NK-92 treated with Interleukin-12 subunit alpha and Interleukin-12 subunit beta, amount 100 ng/mL, for 24 hours (cell line): Measurements from ENCODE around the gene SRC.

ENCODE experiments used
- DNase-seq: peaks from one replicate; lab custom pipeline; 2025; lab: John Stamatoyannopoulos, UW

Gene SRC

DNA sequence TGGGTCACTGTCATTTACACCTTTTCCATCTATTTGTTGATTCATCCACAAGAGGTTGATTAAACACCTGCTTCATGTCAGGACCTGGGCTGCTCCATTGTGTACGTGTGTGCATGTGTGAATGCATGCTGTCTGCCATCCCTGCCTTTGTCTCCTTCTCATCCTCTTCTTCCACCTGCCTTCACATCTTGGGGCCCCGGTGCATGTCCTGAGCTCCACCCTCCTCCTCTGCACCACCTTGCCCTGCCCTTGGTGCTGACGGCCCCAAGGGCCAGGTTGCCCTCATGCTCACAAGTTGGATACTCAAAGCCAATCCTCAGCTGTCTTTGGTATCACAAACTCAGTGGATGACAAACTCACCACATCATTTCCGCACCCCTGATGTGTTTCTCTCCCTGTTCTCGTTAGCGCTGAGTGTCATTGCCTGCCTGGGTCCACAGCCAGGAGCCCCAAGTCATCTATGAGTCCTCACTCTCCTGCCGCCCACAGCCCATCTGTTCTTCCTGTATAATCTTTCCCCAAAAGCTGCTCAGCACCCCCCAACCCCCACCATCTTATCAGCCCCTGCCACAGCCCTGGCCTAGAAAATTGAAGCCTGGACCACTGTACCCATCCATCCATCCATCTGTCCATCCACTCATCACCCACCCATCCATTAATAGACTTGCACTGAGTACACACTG lies 85.0 kb downstream of the SRC start:
- no peak for DNase-seq

DNA sequence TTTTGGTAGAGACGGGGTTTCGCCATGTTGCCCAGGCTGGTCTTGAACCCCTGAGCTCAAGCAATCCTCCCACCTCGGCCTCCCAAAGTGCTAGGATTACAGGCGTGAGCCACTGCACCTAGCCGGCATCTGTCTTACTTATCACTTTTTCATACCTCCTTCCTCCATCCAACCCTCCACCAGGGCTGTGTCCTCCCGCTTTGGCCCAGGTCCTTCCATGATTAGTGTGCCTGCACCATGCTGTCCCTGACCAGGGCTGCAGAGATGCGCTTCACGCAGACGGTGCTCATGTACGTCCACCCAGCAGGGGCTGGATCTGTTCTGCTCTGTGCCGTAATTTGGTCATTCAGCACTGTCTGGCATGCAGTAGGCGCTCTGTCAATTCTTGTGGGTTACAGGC lies 85.8 kb downstream of the SRC start:
- no peak for DNase-seq

DNA sequence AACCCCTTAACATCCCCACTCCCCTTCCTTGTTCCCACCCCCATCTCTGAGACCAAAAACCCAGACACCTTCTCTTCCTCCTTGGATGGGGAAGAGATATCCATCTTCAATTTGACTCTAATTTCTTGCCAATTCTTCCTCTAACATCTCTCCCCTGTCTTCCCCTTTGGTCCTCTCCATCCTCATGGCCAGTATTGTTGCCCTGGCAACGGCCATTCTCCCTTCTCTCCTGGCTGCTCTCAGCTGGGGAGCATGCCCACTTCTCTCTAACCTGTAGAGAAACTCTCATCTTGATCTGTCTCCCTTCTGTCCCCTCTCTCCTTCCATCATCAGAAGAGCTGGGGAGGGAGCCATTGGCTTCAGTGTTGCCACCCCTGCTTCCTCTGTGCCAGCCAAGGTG lies 86.7 kb downstream of the SRC start:
- no peak for DNase-seq

DNA sequence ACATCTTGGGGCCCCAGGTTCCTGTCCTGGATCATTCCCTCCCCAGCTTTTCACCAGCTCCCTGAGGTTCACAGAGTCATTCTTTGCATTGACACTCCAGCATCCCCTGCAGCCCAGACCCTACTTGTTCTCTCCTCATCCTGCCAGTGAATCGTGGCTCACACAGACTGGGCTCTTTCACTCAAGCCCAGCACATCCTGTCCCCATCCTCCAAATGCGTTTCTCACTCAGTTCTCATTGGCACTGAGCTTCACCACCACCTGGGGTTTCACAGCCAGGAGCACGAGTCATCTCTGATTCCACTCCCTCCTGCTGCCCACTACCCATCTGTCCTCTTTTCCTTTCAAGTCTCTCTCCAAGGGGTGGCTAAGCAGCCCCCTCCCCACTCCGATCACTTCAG lies 89.7 kb downstream of the SRC start:
- DNase-seq: no peak

DNA sequence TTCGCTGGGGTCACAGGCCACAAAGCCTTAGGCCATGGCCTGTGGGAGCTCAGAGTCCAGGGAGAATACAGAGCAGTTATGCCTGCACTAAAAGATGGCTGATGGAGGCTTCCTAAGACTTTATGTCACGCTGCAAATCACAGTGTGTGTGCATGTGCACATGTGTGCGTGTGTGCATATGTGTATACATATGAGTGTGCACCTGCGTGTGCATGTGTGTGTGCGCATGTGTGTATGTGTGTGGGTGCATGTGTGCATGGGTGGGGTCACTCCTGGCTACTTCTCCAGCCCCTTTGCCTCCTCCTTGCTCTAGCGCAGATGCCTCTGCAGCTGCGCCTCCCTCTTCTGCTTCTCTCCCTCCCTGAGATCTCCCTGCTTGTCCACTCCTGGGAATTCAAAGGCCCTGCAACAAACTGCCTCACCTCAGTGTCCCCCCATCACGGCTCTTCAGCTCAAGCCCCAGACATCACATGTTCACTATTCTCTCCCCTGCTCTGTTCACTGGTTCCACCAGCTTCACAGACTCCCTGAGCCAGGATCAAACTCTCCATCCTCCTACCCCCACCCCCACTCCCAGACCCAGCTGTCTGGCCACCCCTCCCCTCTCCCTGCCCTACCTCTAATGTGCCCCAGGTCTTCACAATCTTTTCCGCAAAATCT lies 90.7 kb downstream of the SRC start:
- DNase-seq: no peak

DNA sequence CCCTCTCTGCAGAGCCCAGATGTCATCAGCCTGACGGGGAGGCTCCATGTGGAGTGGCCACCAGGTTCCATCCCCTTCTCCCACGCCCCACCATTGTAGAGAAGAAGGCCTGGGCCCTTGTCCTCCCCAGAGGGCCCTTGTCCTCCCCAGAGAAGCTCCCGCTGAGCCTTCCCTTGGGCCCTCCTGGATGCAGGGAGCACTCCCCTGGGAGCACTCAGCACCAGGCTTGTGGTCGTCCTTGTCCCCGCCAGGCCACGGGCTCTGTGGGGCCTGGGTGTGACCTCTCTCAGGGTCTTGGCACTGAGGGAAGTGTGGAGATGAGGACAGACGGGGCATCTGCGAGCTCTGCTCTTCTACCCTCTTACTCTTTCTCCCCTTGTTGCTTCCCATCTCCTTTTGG lies 91.7 kb downstream of the SRC start:
- no peak for DNase-seq

DNA sequence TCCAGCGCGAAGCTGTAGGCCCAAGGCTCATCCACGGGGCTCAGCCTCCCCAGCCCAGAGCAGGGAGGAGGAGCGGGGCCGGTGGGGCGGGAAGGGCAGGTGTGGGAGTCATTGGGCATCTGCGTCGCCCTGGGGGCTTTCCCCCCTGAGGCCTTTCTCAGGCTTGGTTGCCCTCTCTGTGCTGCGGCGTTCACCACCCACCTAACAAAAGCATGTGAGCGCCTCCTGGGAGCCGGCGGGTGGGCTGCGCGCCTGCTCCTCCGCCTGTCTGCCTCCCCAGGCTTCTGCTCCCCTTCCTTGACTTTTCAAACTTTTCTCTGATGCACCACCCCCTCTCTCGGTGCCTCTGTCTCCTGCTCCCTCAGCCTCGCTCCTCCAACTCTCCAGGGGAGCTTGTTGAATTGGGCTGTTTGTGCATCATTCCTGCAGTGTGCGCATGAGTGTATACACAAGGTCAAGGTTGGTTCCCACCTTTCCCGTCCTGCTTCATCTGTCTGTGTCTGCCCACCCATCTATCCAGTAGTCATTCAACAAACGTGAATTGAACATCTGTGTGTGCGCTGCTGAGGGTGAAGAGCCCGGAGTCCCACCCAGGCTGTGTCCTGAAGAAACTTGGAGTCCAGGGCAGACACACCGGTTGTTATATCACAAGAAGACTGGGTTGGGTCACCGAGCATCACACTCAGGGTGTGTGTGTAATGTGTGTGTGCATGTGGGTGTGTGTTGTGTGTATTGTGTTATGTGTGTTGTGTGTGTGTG lies 92.7 kb downstream of the SRC start:
- no peak for DNase-seq

DNA sequence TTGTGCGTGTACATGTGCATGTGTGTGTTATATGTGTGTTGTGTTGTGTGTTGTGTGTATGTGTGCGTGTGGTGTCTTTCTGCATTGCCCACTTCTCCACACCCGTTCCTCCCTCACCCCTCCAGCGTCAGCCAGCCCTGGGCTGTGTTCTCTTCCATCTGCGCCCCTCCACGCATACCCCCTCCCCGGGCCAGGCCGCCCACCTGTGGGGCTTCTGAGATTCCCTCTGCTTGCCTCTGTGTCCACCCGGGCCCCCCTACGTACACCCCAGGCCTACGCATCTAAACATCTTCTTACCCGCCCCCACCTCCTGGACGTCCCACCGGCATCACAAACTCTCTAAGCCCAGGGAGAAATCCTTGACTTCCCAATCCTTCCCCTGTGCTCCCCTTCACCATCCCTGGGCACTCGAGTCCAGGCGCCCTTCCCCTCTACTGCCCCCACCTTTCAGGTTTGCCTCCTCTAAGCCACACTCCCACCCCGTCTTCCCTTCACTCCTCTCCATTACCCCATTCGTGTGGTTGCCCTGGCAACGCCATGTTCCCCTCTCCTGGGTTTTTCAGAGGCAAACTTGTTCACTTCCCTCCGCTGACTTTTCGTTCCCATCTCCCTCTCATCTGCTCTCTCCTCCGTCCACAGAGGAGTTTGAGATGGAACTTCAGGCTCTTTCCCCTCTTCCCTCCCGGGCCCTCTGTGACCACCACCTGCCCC lies 93.4 kb downstream of the SRC start:
- no peak for DNase-seq

DNA sequence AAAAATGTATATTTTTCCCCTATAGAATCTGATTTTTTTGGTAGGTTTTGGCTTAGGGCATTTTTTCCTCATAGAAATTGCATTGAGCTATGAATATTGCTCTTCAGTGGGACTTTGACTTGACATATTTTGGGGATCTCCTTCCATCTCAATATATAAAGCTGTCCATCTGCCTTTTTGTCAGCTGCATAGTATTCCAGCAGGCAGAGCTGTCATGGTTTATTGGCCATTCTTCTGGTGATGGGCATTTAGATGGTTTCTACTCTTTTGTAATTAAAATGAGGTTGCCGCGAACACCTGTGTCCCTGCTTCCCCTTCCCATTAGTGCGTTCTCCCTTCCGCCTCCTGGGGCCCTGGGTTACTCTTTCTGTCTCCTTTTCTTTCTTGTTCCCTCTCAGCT lies 95.1 kb downstream of the SRC start:
- no peak for DNase-seq

DNA sequence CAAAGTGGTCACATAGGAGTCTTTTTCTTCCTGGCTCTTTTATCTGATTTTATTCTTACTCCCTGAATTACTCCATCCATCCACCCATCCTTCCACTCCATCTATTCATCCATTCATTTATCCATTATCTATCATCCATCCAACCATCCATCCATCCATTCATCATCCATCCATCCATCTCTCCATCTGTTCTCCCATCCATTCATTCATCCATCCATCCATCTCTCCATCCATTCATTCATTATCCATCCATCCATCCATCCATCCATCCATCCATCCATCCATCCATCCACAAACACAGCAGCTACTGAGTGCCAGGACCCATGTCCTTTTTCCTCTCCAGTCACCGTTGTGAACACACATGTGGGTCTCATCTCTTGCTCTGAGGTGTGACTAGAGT lies 96.6 kb downstream of the SRC start:
- DNase-seq: no peak

DNA sequence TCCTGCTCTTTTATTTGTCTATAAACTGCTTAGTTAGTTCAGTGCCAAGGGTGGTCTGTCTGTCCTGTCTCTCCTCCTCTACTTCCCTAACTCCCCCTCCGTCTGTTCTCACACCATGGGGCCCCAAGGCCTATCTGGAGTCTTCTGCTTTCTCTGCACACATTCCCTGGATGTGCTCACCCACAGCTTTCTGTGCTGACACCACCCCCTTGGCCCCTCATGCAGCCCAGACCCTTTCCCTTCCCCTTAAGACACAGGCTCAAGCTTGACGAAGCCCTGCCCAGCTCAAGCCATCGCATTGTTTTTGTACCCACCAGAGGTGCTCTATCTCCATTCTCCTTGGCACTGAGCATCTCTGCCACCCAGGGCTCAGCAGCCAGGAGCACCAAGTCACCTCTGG lies 97.0 kb downstream of the SRC start:
- no peak for DNase-seq

DNA sequence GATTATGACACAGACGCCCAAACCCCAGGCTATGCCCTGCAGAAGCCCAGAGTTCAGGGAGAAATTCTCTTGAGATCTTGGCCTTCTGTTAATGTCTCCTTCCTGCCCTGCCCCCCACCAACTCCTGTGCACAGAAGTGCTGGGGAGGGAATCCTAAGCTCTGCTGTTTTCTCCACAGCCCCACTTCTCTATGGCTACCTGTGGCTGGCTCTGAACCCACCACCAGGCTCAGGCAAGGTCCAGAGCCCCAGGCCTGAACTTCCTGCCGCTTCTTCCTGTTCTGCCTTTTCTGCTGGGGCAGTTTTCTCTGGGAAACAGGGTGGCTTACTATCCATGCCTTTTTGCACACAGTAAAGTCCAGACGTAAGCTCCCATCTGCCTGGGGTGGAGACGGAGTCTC lies 97.7 kb downstream of the SRC start:
- DNase-seq: no peak

DNA sequence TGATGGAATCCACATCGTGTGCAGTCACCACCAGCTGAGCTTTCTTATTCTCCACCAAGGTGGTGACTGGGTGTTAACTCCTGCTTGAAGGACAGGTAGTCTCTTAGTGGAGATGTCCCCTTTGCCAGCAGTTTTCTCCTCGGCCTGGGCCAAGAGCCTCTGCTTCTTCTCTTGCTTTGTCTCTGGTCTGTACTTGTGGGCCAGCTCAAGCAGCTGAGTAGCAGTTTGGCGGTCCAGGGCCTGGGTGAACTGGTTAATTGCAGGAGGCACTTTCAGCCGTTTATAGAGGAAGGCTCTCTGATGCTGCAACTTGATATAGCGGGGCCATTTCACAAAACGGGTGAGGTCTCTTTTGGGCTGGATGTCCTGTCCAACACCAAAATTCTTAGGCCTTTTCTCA lies 99.1 kb downstream of the SRC start:
- DNase-seq: no peak

DNA sequence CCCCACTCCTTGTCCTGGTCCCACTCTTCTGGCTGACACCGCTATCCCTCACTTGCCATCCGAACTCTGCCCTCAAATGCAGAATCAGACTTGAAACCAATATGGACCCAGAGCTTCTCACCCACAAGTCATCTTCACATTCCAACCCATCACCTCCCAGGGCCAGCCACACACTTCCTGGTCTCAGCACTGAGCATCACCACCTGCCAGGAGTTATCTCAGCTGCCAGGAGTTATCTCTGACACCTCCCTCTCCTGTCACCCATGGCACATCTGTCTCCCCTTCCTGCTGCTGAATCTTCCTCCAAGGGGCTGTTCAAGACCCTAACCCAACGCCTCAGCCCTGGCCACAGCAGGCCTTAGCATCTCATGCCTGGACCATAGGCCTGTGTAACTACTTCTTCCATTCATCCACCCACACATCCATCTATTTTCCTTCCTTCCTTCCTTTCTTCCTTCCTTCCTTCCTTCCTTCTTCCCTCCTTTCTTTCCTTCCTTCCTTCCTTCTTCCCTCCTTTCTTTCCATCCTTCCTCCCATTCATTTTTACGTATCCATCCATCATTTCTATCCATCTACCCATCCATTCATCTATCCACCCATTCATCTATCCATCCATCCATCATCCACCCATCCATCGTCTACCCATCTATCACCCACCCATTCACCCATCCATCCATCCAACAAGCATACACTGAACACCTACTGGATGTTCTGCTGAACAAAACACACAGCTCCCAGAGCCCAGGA lies 100.5 kb downstream of the SRC start:
- no peak for DNase-seq

DNA sequence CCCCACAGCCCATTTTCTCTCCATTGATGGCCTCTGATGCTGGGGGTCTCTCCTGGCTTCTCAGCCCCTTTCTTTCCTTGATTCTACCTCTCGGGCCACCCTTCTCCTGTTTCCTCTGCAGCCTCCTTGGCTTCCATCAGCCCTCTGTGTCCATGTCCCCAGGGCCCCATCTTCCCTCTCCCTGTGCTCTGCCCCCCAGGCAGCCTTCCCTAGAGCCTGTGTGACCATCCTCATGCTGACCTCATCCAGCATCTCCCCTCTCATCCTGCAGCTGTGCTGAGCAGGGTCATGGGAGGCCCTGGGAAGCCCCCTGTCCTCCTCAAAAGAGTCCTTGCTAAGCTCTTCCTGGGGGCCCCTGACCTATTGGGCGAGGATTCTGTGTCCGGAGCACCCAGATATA lies 101.7 kb downstream of the SRC start:
- DNase-seq: no peak

DNA sequence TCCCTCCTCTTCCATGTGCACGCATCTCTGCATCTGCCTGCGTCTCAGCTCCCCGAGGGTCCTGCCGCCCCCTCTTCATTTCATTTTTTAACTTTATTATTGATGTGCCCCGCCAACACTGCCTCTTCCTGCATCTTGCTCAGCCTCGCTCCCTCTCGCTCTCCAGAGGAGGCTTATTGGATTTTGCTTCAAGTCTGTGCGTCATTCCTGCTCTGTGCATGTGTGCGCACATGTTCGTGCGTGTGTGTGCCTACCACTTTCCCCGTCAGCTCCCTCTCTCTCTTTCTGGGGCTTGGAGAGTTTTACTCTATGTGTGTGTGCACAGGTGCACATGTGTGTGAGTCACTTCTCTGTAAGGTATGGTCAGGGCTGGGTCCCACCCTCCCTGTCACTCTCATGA lies 103.3 kb downstream of the SRC start:
- DNase-seq: no peak

DNA sequence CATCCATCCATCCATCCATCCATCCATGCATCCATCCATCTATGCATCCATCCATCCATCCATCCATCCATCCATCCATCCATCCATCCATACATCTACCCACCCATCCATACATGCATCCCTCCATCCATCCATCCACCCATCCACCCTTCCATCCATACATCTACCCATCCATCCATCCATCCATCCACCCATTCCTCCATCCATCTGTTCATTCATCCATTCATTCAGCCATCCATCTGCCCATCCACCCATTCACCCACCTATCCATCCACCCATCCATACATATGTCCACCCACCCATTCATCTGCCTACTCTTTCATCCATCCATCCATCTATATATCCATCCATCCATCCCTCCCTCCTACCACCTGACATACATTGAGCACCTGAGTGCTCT lies 104.4 kb downstream of the SRC start:
- no peak for DNase-seq

DNA sequence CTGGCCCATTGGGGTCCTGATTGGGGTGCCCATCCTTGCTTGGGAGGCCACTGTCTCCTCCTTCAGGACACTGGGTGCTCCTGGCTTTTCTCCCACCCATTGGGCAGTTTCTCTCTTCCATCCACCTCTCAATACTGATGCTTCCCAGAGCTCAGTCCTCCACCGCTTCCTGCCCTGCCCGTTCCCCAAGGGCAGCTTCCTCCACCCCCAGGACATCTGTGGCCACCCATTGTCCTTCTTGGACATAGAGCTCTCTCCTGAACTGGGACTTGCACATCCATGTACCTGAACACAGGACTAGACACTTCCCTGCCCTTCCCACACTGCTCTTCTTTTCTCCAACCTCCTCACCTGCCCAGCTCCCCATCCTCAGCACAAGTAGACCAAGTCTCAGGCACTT lies 105.7 kb downstream of the SRC start:
- DNase-seq: no peak

DNA sequence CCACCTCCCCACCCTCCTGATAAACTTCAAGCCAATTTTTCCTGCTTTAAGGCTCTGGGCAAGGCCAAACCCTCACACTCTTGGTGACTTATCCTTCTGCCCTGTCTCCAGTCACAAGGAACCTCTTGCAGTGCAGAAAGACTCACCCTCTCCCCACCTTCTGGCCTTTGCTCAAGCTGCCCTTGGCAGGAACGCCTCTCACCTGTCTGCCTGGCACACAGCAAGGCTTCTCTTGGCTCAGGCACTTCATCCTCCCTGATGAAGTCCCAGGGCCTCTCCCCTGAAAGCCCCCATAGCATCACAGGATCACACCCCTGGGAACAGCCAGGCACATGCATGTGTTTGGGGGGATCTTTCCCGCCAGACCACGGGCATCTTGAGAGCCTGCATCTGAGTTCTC lies 106.3 kb downstream of the SRC start:
- no peak for DNase-seq

DNA sequence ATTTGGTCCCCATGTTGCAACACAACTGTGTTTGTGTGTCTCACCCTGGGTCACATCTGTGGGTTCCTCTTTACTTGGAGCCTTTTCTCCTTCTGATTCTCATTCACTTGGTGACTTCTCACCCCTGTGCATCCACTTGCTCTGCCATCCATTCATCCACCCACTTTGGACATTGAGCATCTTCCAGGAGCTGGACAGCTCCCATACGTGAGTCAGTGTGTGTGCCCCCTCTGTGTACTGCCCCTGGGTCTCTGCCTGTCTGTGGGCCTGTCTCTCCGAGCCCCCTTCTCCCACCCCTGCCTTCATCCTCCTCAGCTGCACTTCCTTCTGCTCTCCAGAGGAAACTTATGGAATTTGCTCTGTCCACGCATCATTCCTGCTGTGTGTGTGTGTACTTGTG lies 107.3 kb downstream of the SRC start:
- DNase-seq: no peak

DNA sequence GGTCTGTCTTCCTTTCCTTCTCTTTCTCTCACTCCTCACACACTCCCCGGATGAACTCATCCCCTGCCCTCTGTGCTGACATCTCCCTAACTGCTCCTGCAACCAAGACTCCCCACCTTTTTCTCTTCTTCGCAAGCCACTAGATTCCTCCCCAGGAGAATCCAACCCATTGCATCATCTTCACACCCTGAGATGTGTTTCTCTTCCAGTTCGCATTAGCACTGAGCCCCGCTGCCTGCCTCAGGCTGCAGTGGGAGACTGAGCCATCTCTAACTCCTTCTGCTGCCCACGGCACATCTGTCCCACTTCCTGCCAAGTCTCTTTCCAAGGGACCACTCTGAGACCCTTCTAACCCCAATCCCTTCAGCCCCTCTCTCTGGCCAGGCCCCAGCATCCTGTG lies 107.9 kb downstream of the SRC start:
- no peak for DNase-seq
